Measurements from ENCODE around the gene TBKBP1.

TBKBP1 gene

GRCh38 chr17:47715669-47716325, 21.8 kb downstream of the TBKBP1 start:
- FAIRE-seq: no peak

- no peak for FAIRE-seq
These were observed 22.4 kb downstream of the TBKBP1 start for GRCh38 chr17:47716375-47716774.

DNA sequence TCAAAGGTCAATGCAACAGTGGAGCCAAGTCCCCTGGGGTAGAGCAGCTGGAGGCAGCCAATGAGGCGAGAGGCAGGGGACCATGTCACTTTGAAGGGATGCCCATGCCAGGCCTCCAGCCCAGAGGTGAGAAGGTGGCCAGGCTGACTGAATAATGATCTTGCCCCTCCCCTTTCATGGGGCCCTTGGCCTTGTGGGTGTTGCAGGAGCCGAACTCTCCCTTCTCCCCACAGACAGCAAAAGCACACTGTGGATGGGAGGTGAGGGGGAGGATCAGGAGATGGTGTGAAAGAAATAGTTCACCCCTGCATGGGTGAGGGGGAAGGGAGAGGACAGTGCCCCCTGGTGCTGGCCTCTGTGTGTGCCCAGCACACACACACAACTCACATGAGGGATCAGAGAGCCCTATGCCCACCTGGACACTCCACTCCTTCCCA, 23.3 kb downstream of the TBKBP1 start:
- no peak for FAIRE-seq

- FAIRE-seq: no peak
These were observed 24.1 kb downstream of the TBKBP1 start for GRCh38 chr17:47717979-47718621.

GRCh38 chr17:47718634-47719405, 24.9 kb downstream of the TBKBP1 start:
- no peak for FAIRE-seq

- FAIRE-seq: no peak
These were observed 25.6 kb downstream of the TBKBP1 start for GRCh38 chr17:47719411-47720152.

- FAIRE-seq: no peak
These were observed 26.2 kb downstream of the TBKBP1 start for GRCh38 chr17:47720196-47720595.

DNA sequence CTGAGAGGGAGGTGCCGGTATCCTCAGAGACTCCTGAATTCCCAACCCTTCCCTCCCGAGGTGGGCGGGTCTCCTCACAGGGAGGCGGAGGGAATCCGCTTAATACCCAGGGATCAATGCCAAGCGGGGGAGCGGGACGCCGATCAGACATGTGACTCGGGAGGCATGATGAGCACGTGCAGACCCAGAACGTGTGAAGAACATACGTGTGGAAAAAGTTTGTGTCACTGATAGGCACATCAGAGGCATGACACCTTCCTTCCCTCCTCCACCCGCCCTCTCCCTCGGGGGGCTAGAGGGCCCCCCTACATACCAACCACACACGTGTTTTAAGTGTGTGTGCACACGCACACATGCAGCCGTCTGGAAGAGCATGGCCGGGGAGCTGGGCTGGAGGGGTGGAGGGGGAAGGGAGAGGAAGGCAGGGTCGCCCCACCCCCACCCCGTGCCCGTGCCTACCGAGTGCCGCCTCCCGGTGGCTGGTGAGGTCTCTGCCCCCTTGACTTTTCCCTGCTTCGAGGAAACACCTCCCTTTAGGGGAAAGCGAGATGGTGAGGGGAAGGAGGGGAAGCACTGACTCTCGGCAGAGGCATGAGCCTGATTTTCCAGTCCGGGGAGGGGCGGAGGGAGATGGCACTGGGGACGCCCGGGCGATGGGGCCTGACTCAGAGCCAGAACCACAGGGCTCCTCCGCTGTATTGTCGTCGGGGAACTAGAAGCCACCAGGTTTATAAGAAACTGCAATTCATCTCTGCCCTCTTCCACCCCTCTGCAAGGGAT, 27.0 kb downstream of the TBKBP1 start:
- FAIRE-seq: no peak

DNA sequence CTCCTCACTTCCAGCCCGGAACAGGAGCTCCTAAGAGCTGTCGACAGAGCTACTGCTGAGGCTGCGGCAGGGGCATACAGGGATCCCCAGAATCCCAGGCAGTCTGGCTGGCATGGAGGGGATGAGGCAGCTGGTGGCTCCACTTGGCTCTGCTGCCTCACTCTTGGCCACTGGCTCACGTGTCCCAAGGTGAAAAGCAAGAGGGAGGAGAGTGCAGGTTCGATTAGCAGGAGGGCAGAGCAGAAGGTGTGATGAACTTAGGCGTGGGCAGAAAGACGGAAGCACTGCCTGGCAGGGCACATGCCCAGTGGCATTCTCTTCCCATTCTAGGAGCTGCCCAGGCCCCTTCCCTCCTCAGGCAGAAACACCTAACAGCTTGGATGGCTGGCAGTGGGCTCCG, 27.8 kb downstream of the TBKBP1 start:
- no peak for FAIRE-seq

DNA sequence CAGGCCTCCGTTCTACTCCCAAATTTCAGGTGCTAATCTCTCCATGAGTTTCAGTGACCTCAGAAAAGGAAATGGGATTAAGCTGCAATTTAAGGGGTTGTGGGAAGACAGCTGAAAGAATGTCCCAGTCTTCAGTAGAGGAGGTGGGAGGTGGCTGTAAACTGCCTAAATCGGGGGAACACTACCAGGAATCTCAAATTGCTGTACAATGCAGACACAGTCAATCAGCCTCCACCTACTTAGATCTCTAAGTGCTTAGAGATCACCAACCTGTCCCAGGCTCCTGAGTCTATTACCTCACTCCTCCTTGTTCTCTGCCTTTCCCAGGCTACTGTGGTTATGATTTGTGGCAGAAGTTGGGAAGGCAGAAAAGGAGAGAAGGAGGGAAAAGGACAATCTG, 30.7 kb downstream of the TBKBP1 start:
- FAIRE-seq: no peak

GRCh38 chr17:47725446-47726111, 31.6 kb downstream of the TBKBP1 start:
- FAIRE-seq: no peak

GRCh38 chr17:47726796-47727703, 33.1 kb downstream of the TBKBP1 start:
- FAIRE-seq: no peak

DNA sequence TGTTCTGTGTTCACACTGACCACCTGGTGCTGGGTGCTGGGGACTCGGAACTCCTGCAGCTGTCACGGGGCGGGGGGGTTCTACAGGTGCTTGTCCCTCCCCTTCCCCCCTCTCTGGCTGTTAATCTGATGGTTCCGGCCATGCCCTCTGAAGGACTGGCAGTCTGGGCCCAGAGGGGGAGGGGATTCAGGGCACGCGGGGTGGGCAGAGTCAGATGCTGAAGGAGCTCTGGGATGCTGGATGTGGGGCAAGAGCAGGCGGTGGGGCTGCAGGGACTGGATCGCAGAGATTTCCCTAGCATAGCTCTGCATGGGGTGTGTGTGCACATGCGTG, 33.7 kb downstream of the TBKBP1 start:
- FAIRE-seq: no peak

- no peak for FAIRE-seq
These were observed 34.4 kb downstream of the TBKBP1 start for GRCh38 chr17:47728214-47728877.

GRCh38 chr17:47729476-47729875, 35.5 kb downstream of the TBKBP1 start:
- FAIRE-seq: no peak

GRCh38 chr17:47730681-47731080, 36.7 kb downstream of the TBKBP1 start:
- FAIRE-seq: no peak

DNA sequence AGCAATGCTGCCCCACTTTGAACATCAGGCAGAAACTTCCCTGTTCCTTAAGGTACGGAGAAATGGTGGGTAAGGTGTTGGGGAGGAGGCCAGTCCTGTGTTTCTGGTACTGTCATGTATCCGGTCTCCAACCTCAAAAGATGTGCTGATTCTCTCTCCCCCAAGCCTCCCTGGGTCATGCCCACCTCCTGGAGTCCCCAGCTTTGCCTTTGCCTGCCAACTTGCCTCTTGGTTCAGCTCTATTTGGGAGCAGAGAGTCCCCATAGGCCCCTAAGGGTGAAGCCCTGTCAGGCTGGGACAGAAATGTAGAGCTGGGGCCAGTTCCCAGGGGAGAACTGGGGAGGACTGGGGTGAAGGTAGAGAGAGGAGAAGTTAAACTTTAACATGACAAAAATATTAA, 37.4 kb downstream of the TBKBP1 start:
- FAIRE-seq: no peak

DNA sequence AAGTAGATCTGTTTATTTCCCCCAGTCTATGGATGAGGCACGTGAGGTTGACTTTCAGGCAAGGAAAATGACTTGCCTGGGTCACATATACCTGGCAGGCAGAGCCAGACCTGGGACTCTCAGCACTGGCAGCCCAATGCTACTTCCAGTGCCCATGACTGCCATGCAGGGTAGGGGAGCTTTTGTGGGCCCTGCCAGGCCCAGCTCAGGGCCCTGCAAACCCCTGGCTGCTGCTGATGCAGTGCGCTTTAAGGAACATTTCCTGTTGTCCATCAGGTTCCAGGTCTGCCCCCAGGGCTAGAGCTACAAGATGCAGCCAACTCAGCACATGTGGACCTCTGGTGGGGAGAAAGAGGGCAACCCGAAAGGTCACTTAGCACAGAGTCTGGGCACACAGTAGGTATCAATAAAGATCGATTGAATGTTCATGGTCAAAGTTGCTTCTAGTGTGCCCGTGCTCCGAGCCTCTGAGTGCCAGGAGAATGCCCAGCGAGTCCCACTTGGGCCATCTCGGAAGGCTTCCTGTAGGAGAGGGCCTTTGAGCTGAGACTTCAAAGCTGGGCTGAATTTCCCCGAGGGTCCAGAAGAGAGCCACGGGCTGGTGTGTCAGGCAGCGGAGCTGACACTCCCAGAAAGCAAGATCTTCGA, 38.6 kb downstream of the TBKBP1 start:
- FAIRE-seq: no peak

DNA sequence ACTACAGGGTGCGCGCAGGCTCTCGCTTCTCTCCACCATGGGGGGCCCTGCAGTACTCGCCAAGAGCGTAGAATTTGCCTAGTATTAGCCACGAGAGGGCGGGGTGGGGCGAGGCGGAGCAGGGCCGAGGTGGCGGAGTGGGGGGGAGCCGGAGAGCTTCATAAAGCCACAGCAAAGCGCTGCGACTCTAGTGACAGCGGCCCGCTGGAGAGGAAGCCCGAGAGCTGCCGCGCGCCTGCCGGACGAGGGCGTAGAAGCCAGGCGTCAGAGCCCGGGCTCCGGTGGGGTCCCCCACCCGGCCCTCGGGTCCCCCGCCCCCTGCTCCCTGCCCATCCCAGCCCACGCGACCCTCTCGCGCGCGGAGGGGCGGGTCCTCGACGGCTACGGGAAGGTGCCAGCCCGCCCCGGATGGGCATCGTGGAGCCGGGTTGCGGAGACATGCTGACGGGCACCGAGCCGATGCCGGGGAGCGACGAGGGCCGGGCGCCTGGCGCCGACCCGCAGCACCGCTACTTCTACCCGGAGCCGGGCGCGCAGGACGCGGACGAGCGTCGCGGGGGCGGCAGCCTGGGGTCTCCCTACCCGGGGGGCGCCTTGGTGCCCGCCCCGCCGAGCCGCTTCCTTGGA, 39.2 kb downstream of the TBKBP1 start, which contains the start of gene TBX21:
TBX21 (plus strand) TSS at position 190 of the 627 bp plus-strand sequence; CDS start at position 409, 219 bp downstream.
- FAIRE-seq: no peak

Data from colon (tissue), 2 donors.